Osteoblast (primary cell): ENCODE results near the gene KPNB1. TPM values are rescaled to one million over a fixed set of nuclear protein-coding genes. Genes with fewer than 3 reads are reported as not detected.
A peak's percentile ranks its signal among the peaks of the same experiment; 100 is the strongest.

Source experiments
- DNase-seq: peaks from one replicate; pipeline ENCODE4 v3.0.0; 2011; ENCODE audit warnings: low spot score, mixed read lengths; ENCODE audit not compliant: insufficient read length; ENCODE audit errors: missing footprints
- H2AFZ ChIP-seq: 2 replicates; pipeline ENCODE4 v1.6.0; 2011; ENCODE audit warnings: mild to moderate bottlenecking, low read length
- H3K27ac ChIP-seq: 2 replicates; pipeline ENCODE4 v1.5.1; 2011; ENCODE audit warnings: mild to moderate bottlenecking, low read depth, low read length, moderate library complexity
- H3K27me3 ChIP-seq: 2 replicates; pipeline ENCODE4 v1.6.0; 2012; ENCODE audit warnings: mild to moderate bottlenecking, control low read depth, inconsistent platforms, low read length, moderate library complexity; ENCODE audit not compliant: insufficient read depth
- H3K36me3 ChIP-seq: 2 replicates; pipeline ENCODE4 v1.5.1; 2011; ENCODE audit warnings: mild to moderate bottlenecking, low read length, control low read depth, moderate library complexity; ENCODE audit not compliant: insufficient read depth
- H3K4me1 ChIP-seq: 2 replicates; pipeline ENCODE4 v1.5.1; 2011; ENCODE audit warnings: mild to moderate bottlenecking, low read length, control low read depth, moderate library complexity; ENCODE audit not compliant: insufficient read depth
- H3K4me2 ChIP-seq: 2 replicates; pipeline ENCODE4 v1.6.0; 2011; ENCODE audit warnings: mild to moderate bottlenecking, low read length; ENCODE audit not compliant: insufficient read depth
- H3K4me3 ChIP-seq: fragments of 200-600 bp; sonication (generic); 3 replicates; pipeline ENCODE4 v1.5.1; 2012; ENCODE audit warnings: mild to moderate bottlenecking, low read length, inconsistent platforms; ENCODE audit not compliant: insufficient read depth
- H3K79me2 ChIP-seq: 2 replicates; pipeline ENCODE4 v1.6.0; 2012; ENCODE audit warnings: mild to moderate bottlenecking, low read length, control low read depth, inconsistent platforms; ENCODE audit not compliant: insufficient read depth
- H3K9me3 ChIP-seq: 2 replicates; pipeline ENCODE4 v1.5.1; 2011; ENCODE audit warnings: low read depth, low read length, control low read depth
- H4K20me1 ChIP-seq: 2 replicates; pipeline ENCODE4 v1.6.0; 2012; ENCODE audit warnings: mild to moderate bottlenecking, low read length, control low read depth; ENCODE audit not compliant: insufficient read depth
- total RNA-seq: library from RNA; depleted of rRNA; stranded (reverse); fragments of >200 nt; gene quantifications from 2 replicates; pipeline ENCODE4 v1.2.3, GENCODE V29; 2012
- TF ChIP-seq, protein P1 (sequence below): IDR thresholded peaks from 2 replicates; pipeline ENCODE4 v1.5.1; 2011; ENCODE audit warnings: mild to moderate bottlenecking, low read depth, low read length, moderate library complexity; ENCODE audit errors: extremely low read depth

The KPNB1 gene
- total RNA-seq, 1 donor = 351 TPM

DNA sequence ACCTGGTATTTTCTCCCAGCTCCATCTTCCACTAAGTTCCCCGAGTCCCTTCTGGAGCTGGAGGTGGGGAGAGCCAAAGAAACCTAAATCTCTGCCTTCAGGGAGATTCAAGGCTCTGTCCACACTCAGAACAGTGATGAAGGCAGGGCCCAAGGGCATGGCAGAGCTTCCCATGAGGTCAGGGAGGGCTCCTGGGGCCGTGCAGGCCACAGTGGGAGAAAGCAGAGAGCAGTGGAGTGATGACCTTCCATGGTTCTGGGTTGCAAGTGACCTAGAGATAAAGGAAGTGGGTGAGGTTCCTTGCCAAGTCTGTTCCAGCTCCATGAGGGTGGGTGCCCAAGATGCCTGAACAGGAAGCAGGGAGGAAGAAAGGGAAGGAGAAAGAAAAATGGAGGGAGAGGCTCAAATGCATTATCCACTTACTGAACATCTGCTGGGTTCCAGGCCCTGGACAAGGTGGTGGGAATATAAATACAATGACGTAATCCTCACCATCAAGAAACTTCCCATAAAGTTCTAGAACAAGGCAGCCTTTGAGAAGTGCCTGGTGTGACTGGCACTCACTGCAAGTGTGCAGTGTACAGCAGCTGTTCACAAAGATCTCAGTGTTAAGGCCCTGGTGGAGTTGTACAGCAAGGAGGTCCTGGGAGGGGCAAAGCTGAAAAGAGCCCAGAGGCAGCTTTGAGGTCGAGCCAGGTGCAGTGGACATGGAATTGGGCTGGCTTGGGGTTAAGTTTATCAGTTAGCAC lies 57.5 kb downstream of the KPNB1 start:
- DNase-seq = peak; percentile 59
- Histone ChIP-seq H2AFZ (no peak overlapping the region), H3K79me2 (no peaks in the 10 kb centered on the region)

DNA sequence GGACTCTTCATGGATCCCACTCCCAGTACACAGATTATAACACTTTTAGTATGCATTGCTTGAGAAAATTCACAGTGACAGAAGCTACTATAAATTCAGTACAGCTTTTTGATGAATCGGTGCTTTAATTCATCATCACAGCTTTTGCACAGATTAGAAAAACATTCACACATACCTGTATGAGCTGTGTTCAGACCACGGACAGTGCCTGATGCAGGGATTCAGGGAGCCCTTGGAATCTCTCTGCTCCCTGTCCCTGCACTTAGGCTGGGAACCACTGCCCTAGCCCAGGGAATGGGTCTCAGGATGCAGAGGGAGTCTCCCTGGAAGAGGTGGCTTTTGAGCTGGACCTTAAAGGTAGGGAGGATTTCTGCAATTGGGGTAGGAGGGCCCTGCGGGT lies 58.2 kb downstream of the KPNB1 start:
- H3K27me3 ChIP-seq = peaks cover 15% of the 10 kb centered on the region
- TF ChIP-seq, protein P1, sequence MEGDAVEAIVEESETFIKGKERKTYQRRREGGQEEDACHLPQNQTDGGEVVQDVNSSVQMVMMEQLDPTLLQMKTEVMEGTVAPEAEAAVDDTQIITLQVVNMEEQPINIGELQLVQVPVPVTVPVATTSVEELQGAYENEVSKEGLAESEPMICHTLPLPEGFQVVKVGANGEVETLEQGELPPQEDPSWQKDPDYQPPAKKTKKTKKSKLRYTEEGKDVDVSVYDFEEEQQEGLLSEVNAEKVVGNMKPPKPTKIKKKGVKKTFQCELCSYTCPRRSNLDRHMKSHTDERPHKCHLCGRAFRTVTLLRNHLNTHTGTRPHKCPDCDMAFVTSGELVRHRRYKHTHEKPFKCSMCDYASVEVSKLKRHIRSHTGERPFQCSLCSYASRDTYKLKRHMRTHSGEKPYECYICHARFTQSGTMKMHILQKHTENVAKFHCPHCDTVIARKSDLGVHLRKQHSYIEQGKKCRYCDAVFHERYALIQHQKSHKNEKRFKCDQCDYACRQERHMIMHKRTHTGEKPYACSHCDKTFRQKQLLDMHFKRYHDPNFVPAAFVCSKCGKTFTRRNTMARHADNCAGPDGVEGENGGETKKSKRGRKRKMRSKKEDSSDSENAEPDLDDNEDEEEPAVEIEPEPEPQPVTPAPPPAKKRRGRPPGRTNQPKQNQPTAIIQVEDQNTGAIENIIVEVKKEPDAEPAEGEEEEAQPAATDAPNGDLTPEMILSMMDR = no peak
- no peaks in the 10 kb centered on the region for H3K36me3 ChIP-seq
- peaks cover 33% of the 10 kb centered on the region for H4K20me1 ChIP-seq
- H2AFZ ChIP-seq = no peak overlapping the region
- H3K4me2 ChIP-seq = peak overlapping the region; percentile 48
- no peaks in the 10 kb centered on the region for H3K9me3 ChIP-seq
- H3K4me1 ChIP-seq = peaks cover 9% of the 10 kb centered on the region
- H3K79me2 ChIP-seq = no peaks in the 10 kb centered on the region
- no peak overlapping the region for H3K4me3 ChIP-seq
- no peak for DNase-seq
- no peak overlapping the region for H3K27ac ChIP-seq

More for the DNA sequence above, 57.5 kb downstream of the KPNB1 start:
- Histone ChIP-seq H3K9me3 (no peaks in the 10 kb centered on the region), H3K27ac (no peak overlapping the region), H3K4me1 (peaks cover 9% of the 10 kb centered on the region), H4K20me1 (peaks cover 31% of the 10 kb centered on the region), H3K36me3 (no peaks in the 10 kb centered on the region), H3K4me3 (no peak overlapping the region), H3K27me3 (peaks cover 8% of the 10 kb centered on the region), H3K4me2 (no peak overlapping the region)
- TF ChIP-seq, protein P1 = no peak

DNA sequence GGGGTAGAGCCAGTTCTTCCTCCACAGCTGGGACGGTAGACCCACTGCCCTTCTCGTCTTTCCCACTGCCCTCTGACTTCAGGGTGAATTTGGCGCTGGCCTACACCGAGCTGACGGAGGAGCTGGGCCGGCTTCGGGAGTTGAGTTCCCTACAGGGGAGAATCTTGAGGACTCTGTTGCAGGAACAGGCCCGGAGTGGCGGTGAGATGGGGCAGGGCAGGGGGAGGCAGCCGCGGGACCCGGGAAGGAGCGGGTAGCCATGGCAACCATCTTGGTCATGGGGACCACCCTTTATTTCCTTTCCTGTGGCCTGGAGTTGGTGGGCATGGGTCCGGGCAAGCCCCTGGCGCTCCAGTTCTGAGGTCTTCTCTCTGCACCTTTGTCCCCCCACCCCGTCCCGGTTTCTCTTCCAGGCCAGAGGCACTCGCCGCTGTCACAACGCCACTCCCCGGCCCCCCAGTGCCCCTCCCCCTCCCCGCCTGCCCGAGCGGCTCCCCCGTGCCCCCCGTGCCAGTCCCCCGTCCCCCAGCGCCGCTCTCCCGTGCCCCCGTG lies 58.7 kb downstream of the KPNB1 start:
- Histone ChIP-seq H2AFZ (no peak overlapping the region), H3K4me1 (peaks cover 9% of the 10 kb centered on the region), H3K27ac (no peak overlapping the region), H3K79me2 (no peaks in the 10 kb centered on the region), H3K4me2 (peak overlapping the region; percentile 48), H3K27me3 (peaks cover 20% of the 10 kb centered on the region), H4K20me1 (peaks cover 38% of the 10 kb centered on the region), H3K36me3 (no peaks in the 10 kb centered on the region), H3K9me3 (no peaks in the 10 kb centered on the region), H3K4me3 (peak overlapping the region; percentile 48)
- TF ChIP-seq, protein P1 = no peak
- DNase-seq = no peak

DNA sequence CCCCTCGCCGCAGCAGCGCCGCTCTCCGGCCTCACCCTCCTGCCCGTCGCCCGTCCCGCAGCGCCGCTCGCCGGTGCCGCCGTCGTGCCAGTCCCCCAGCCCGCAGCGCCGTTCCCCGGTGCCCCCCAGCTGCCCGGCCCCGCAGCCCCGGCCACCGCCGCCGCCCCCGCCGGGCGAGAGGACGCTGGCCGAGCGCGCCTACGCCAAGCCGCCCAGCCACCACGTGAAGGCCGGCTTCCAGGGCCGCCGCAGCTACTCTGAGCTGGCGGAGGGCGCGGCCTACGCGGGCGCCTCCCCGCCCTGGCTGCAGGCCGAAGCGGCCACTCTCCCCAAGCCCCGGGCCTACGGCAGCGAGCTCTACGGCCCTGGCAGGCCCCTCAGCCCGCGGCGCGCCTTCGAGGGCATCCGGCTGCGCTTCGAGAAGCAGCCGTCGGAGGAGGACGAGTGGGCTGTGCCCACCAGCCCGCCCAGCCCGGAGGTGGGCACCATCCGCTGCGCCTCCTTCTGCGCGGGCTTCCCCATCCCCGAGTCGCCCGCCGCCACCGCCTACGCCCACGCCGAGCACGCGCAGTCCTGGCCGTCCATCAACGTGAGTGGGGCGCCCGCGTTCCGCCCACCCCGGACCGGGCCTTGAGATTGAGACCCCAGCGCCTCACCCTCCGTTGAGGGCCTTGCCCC lies 59.3 kb downstream of the KPNB1 start:
- Histone ChIP-seq H3K4me2 (peak overlapping the region; percentile 67), H3K27me3 (peaks cover 26% of the 10 kb centered on the region), H2AFZ (no peak overlapping the region), H3K4me3 (peak overlapping the region; percentile 48), H3K36me3 (no peaks in the 10 kb centered on the region), H4K20me1 (peaks cover 43% of the 10 kb centered on the region), H3K9me3 (no peaks in the 10 kb centered on the region), H3K27ac (no peak overlapping the region), H3K4me1 (peaks cover 9% of the 10 kb centered on the region), H3K79me2 (no peaks in the 10 kb centered on the region)
- TF ChIP-seq, protein P1 = no peak
- DNase-seq = peak; percentile 99
